HepG2 (cell line): ENCODE results near the gene NPB. TPM values are rescaled to one million over a fixed set of nuclear protein-coding genes. Genes with fewer than 3 reads are reported as not detected.

ENCODE experiments used
- DZIP1 ChIP-seq: sonication (generic); formaldehyde crosslinking; IDR thresholded peaks from 2 replicates; pipeline ENCODE4 v1.5.0; 2020; ENCODE audit warnings: mild to moderate bottlenecking, missing genetic modification reagents
- GATAD1 ChIP-seq: IDR thresholded peaks from 2 replicates; pipeline ENCODE4 v1.6.1; 2016; ENCODE audit warnings: missing genetic modification reagents, missing compliant biosample characterization
- HMGXB4 ChIP-seq, 2 experiments: sonication (generic) in 1 of 2; formaldehyde crosslinking in 1 of 2; IDR thresholded peaks; 2 replicates each; pipeline versions ENCODE4 v1.4.0 to v1.6.1; 2018 to 2020; ENCODE audit warnings: missing genetic modification reagents in 2 of 2, borderline replicate concordance in 1 of 2, low read depth in 1 of 2, mild to moderate bottlenecking in 1 of 2, missing biosample characterization in 1 of 2
- MAX ChIP-seq: IDR thresholded peaks from 2 replicates; pipeline ENCODE4 v1.6.1; 2012; ENCODE audit warnings: inconsistent platforms
- PRPF4 ChIP-seq: fragments of 200-400 bp; formaldehyde crosslinking; IDR thresholded peaks from 2 replicates; pipeline ENCODE4 v1.6.1; 2016; ENCODE audit warnings: low read length, low read depth; ENCODE audit not compliant: poor library complexity, severe bottlenecking
- ZBTB33 ChIP-seq: sonication (generic); formaldehyde crosslinking; IDR thresholded peaks from 2 replicates; pipeline ENCODE4 v1.4.0; 2020; ENCODE audit warnings: missing genetic modification reagents
- ZFYVE20 ChIP-seq: sonication (generic); formaldehyde crosslinking; IDR thresholded peaks from 2 replicates; pipeline ENCODE4 v1.8.0; 2023; ENCODE audit warnings: low read depth, mild to moderate bottlenecking, moderate library complexity, missing genetic modification reagents, borderline replicate concordance
- ZNF484 ChIP-seq: sonication (generic); formaldehyde crosslinking; IDR thresholded peaks from 2 replicates; pipeline ENCODE4 v1.5.1; 2020; ENCODE audit warnings: mild to moderate bottlenecking, low read depth, missing genetic modification reagents, borderline replicate concordance
- ZNF530 ChIP-seq: sonication (generic); formaldehyde crosslinking; IDR thresholded peaks from 2 replicates; pipeline ENCODE4 v1.5.0; 2020; ENCODE audit warnings: low read depth, mild to moderate bottlenecking, missing genetic modification reagents
- ZNF557 ChIP-seq: sonication (generic); formaldehyde crosslinking; IDR thresholded peaks from 2 replicates; pipeline ENCODE4 v1.4.0; 2020; ENCODE audit warnings: missing genetic modification reagents
- ZNF605 ChIP-seq: sonication (generic); formaldehyde crosslinking; IDR thresholded peaks from 2 replicates; pipeline ENCODE4 v1.8.0; 2022; ENCODE audit warnings: mild to moderate bottlenecking, missing genetic modification reagents
- ZZZ3 ChIP-seq: sonication (generic); formaldehyde crosslinking; IDR thresholded peaks from 2 replicates; pipeline ENCODE4 v1.4.0; 2020; ENCODE audit warnings: missing genetic modification reagents, mild to moderate bottlenecking, borderline replicate concordance
- polyA plus RNA-seq, 8 experiments: library from polyadenylated mRNA; depleted of rRNA in 3 of 8; stranded (reverse) in 7 of 8; unstranded in 1 of 8; fragments of >200 nt; fragmentation: Illumina TruSeq in 4 of 8; extraction: Trizol in 4 of 8; gene quantifications; 2 replicates each; pipeline versions ENCODE4 v1.2.1 to v1.2.3, GENCODE V29; 2011 to 2016; ENCODE audit warnings: low read depth in 4 of 8, missing spikeins in 1 of 8, mixed read lengths in 1 of 8; ENCODE audit not compliant: insufficient read depth in 1 of 8
- total RNA-seq, 5 experiments: library from RNA; depleted of rRNA; stranded (reverse); fragments of >200 nt; fragmentation: Illumina TruSeq; extraction: Trizol; gene quantifications; 2 replicates each; pipeline ENCODE4 v1.2.3, GENCODE V29; 2016; ENCODE audit warnings: low read depth in 1 of 5
- TF ChIP-seq, protein P1 (sequence below): sonication (generic); formaldehyde crosslinking; IDR thresholded peaks from 2 replicates; pipeline ENCODE4 v1.4.0; 2020; ENCODE audit warnings: missing genetic modification reagents
- TF ChIP-seq, protein P2 (sequence below): sonication (generic); formaldehyde crosslinking; IDR thresholded peaks from 2 replicates; pipeline ENCODE4 v1.4.0; 2020; ENCODE audit warnings: missing genetic modification reagents, borderline replicate concordance

The NPB gene
- total and polyA plus RNA-seq, 2 of the 13 experiments (the other 11 are each of a cell fraction or from before 2014, with no cell fraction given), result 0.11 to 0.93 TPM

GRCh38 chr17:81924557-81925532 lies 22.8 kb downstream of the NPB start (continued):
- peak in 1 of 2 experiments; percentile 33; a peak in 1 of 4 replicates for TF ChIP-seq HMGXB4 (CRISPR knock-in tag; IDR thresholded peaks at IDR 0.05; ENCODE audit: borderline replicate concordance in 1 of 2, low read depth in 1 of 2)
- 0 out of 2 replicates have a peak, but pooled peaks have one; percentile 34 for TF ChIP-seq ZZZ3 (CRISPR knock-in tag)
- 0 out of 2 replicates have a peak, but pooled peaks have one; percentile 14 for TF ChIP-seq ZNF605 (CRISPR knock-in tag)
- TF ChIP-seq DZIP1 (CRISPR knock-in tag), result peak; percentile 70; the same call in 1 of the 2 replicates
- TF ChIP-seq ZFYVE20 (CRISPR knock-in tag), result no peak
- 0 out of 2 replicates have a peak, but pooled peaks have one; percentile 5 for TF ChIP-seq ZBTB33 (CRISPR knock-in tag)
- peak; percentile 48; the same call in 1 of the 2 replicates for TF ChIP-seq MAX
- no peak for TF ChIP-seq ZNF530
- peak; percentile 88 for TF ChIP-seq PRPF4
- TF ChIP-seq ZNF484 (CRISPR knock-in tag), result no peak
- TF ChIP-seq GATAD1 (CRISPR knock-in tag), result peak; percentile 34; the same call in 1 of the 2 replicates
- TF ChIP-seq, protein P1, sequence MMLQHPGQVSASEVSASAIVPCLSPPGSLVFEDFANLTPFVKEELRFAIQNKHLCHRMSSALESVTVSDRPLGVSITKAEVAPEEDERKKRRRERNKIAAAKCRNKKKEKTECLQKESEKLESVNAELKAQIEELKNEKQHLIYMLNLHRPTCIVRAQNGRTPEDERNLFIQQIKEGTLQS (CRISPR knock-in tag), result 0 out of 2 replicates have a peak, but pooled peaks have one; percentile 5
- TF ChIP-seq, protein P2, sequence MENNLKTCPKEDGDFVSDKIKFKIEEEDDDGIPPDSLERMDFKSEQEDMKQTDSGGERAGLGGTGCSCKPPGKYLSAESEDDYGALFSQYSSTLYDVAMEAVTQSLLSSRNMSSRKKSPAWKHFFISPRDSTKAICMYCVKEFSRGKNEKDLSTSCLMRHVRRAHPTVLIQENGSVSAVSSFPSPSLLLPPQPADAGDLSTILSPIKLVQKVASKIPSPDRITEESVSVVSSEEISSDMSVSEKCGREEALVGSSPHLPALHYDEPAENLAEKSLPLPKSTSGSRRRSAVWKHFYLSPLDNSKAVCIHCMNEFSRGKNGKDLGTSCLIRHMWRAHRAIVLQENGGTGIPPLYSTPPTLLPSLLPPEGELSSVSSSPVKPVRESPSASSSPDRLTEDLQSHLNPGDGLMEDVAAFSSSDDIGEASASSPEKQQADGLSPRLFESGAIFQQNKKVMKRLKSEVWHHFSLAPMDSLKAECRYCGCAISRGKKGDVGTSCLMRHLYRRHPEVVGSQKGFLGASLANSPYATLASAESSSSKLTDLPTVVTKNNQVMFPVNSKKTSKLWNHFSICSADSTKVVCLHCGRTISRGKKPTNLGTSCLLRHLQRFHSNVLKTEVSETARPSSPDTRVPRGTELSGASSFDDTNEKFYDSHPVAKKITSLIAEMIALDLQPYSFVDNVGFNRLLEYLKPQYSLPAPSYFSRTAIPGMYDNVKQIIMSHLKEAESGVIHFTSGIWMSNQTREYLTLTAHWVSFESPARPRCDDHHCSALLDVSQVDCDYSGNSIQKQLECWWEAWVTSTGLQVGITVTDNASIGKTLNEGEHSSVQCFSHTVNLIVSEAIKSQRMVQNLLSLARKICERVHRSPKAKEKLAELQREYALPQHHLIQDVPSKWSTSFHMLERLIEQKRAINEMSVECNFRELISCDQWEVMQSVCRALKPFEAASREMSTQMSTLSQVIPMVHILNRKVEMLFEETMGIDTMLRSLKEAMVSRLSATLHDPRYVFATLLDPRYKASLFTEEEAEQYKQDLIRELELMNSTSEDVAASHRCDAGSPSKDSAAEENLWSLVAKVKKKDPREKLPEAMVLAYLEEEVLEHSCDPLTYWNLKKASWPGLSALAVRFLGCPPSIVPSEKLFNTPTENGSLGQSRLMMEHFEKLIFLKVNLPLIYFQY, result 0 out of 2 replicates have a peak, but pooled peaks have one; percentile 2
- TF ChIP-seq ZNF557 (CRISPR knock-in tag), result no peak
